NB4 (cell line): ENCODE results near the gene SARNP.

Source experiments
- CTCF ChIP-seq: IDR thresholded peaks from one replicate; pipeline ENCODE4 v1.5.1; 2012; ENCODE audit warnings: low read depth, low read length
- MAX ChIP-seq: IDR thresholded peaks from 2 replicates; pipeline ENCODE4 v1.6.1; 2011; ENCODE audit warnings: low read depth, low read length

GRCh38 chr12:55818140-55818728 is 710 bp upstream of the SARNP start:
- TF ChIP-seq CTCF (no peak), MAX (peak; percentile 3)
